ENCODE data around the gene SPATA31C1.
"Not testable (repeated sequence)": the region's sequence is repeated elsewhere in the genome, so short reads cannot be mapped to it uniquely, and the experiment has no call there.

GRCh38 chr9:87917662-87918061, at the start of gene SPATA31C1:
- not testable (repeated sequence) for TF ChIP-seq POLR2A, CTCF (IDR thresholded peaks at IDR 0.05)
